CD14-positive monocyte (primary cell): ENCODE measurements around the gene KCNN4. TPM values are rescaled to one million over a fixed set of nuclear protein-coding genes. Genes with fewer than 3 reads are reported as not detected.
A peak's percentile ranks its signal among the peaks of the same experiment; 100 is the strongest.

Source experiments
- DNase-seq, 3 donors: peaks; one replicate each; pipeline ENCODE4 v3.0.0-alpha.2; 2011 to 2022
- H2AFZ ChIP-seq: 2 replicates; pipeline ENCODE4 v1.6.0; 2012; ENCODE audit warnings: mild to moderate bottlenecking, low read depth, low read length, inconsistent platforms; ENCODE audit not compliant: insufficient read depth, poor library complexity, severe bottlenecking
- H3K27ac ChIP-seq, 2 donors: 1 replicate in 1 of 2; 2 replicates in 1 of 2; pipeline ENCODE4 v1.5.1; 2012 to 2013; ENCODE audit warnings: low read length in 2 of 2, control low read depth in 1 of 2, inconsistent platforms in 1 of 2, low read depth in 1 of 2, mild to moderate bottlenecking in 1 of 2
- H3K27me3 ChIP-seq, 2 donors: one replicate each; pipeline versions ENCODE4 v1.6.0 to v1.6.1; 2011 to 2013; ENCODE audit warnings: low read length in 2 of 2; ENCODE audit not compliant: control insufficient read depth in 2 of 2, insufficient read depth in 2 of 2
- H3K36me3 ChIP-seq, 2 donors: replicated peaks in 1 of 2; 1 replicate in 1 of 2; 2 replicates in 1 of 2; pipeline versions ENCODE4 v1.5.1 to v1.6.1; 2012 to 2013; ENCODE audit warnings: low read length in 2 of 2, control low read depth in 1 of 2, inconsistent platforms in 1 of 2, mild to moderate bottlenecking in 1 of 2; ENCODE audit not compliant: insufficient read depth in 2 of 2, control insufficient read depth in 1 of 2
- H3K4me1 ChIP-seq, 2 donors: 1 replicate in 1 of 2; 2 replicates in 1 of 2; pipeline versions ENCODE4 v1.5.1 to v1.6.1; 2012 to 2013; ENCODE audit warnings: low read length in 2 of 2, control low read depth in 1 of 2, inconsistent platforms in 1 of 2, mild to moderate bottlenecking in 1 of 2, moderate library complexity in 1 of 2; ENCODE audit not compliant: insufficient read depth in 2 of 2, control insufficient read depth in 1 of 2
- H3K4me2 ChIP-seq: replicated peaks from 2 replicates; pipeline ENCODE3; 2012; ENCODE audit warnings: low read length, moderate library complexity, mild to moderate bottlenecking; ENCODE audit not compliant: poor library complexity, severe bottlenecking; ENCODE audit errors: extremely low read depth
- H3K4me3 ChIP-seq, 3 experiments: fragments of 200-600 bp in 1 of 3; sonication (generic) in 1 of 3; replicated peaks in 1 of 3; 1 replicate in 2 of 3; 2 replicates in 1 of 3; pipeline ENCODE4 v1.5.1; 2011 to 2013; ENCODE audit warnings: low read length in 3 of 3, mild to moderate bottlenecking in 3 of 3, control low read depth in 2 of 3, low read depth in 2 of 3, inconsistent platforms in 1 of 3, moderate library complexity in 1 of 3
- H3K79me2 ChIP-seq: 2 replicates; pipeline ENCODE4 v1.6.0; 2012; ENCODE audit warnings: mild to moderate bottlenecking, control low read depth, inconsistent platforms, low read length, moderate library complexity; ENCODE audit not compliant: insufficient read depth
- H3K9ac ChIP-seq: 2 replicates; pipeline ENCODE4 v1.6.0; 2017; ENCODE audit warnings: low read length, mild to moderate bottlenecking; ENCODE audit not compliant: insufficient read depth, poor library complexity, severe bottlenecking
- H3K9me3 ChIP-seq, 2 donors: replicated peaks in 1 of 2; 1 replicate in 1 of 2; 2 replicates in 1 of 2; pipeline versions ENCODE4 v1.5.1 to v1.6.1; 2012 to 2013; ENCODE audit warnings: low read length in 2 of 2, control low read depth in 1 of 2; ENCODE audit not compliant: control insufficient read depth in 1 of 2, insufficient read depth in 1 of 2
- H4K20me1 ChIP-seq: 2 replicates; pipeline ENCODE4 v1.6.0; 2012; ENCODE audit warnings: mild to moderate bottlenecking, low read length, control low read depth, moderate library complexity; ENCODE audit not compliant: insufficient read depth
- H3K27ac Mint-ChIP-seq, 7 donors: one replicate each; pipeline ENCODE4 v1.8.0; 2020; ENCODE audit warnings: mild to moderate bottlenecking in 7 of 7, mixed read lengths in 7 of 7, moderate library complexity in 6 of 7, inconsistent platforms in 2 of 7
- H3K27me3 Mint-ChIP-seq, 3 donors: one replicate each; pipeline ENCODE4 v1.8.0; 2021 to 2022; ENCODE audit warnings: low read depth in 3 of 3, mild to moderate bottlenecking in 3 of 3, mixed read lengths in 3 of 3, moderate library complexity in 3 of 3, inconsistent platforms in 1 of 3
- H3K36me3 Mint-ChIP-seq, 2 donors: one replicate each; pipeline ENCODE4 v1.8.0; 2020; ENCODE audit warnings: mixed read lengths in 2 of 2, inconsistent platforms in 1 of 2, mild to moderate bottlenecking in 1 of 2
- H3K4me1 Mint-ChIP-seq: one replicate; pipeline ENCODE4 v1.8.0; 2020; ENCODE audit warnings: mild to moderate bottlenecking, mixed read lengths
- H3K4me3 Mint-ChIP-seq, 2 donors: one replicate each; pipeline ENCODE4 v1.8.0; 2020; ENCODE audit warnings: mild to moderate bottlenecking in 2 of 2, mixed read lengths in 2 of 2, moderate library complexity in 1 of 2
- H3K9me3 Mint-ChIP-seq, 7 donors: one replicate each; pipeline ENCODE4 v1.8.0; 2020 to 2022; ENCODE audit warnings: mixed read lengths in 7 of 7, mild to moderate bottlenecking in 6 of 7, moderate library complexity in 6 of 7, inconsistent platforms in 2 of 7
- WGBS: methylation state at CpG from one replicate; pipeline ENCODE4 v1.1.5; 2013; ENCODE audit warnings: missing lambda C conversion rate; ENCODE audit not compliant: insufficient coverage; 5-methylcytosine and 5-hydroxymethylcytosine counted together
- intact Hi-C, 2 donors: fragments of 100-400 bp; cut with micrococcal nuclease; formaldehyde crosslinking; loops; one replicate each; pipeline versions ENCODE4 v1.15.0 to v1.15.1; 2023
- polyA plus RNA-seq, 3 donors: library from polyadenylated mRNA; depleted of rRNA in 1 of 3; unstranded in 2 of 3; stranded (reverse) in 1 of 3; fragments of 300-500 nt in 2 of 3; fragments of >200 nt in 1 of 3; fragmentation: Illumina TruSeq in 2 of 3; gene quantifications; 1 replicate in 2 of 3; 2 replicates in 1 of 3; pipeline ENCODE4 v1.2.3, GENCODE V29; 2012 to 2021
- TF ChIP-seq, protein P1 (sequence below): fragments of 200-600 bp; IDR thresholded peaks from one replicate; pipeline ENCODE4 v1.8.0; 2022; ENCODE audit warnings: antibody characterized with exemption, mild to moderate bottlenecking

The KCNN4 gene
- polyA plus RNA-seq, 3 donors = 12.9 to 70.4 (median 17.1) TPM

DNA sequence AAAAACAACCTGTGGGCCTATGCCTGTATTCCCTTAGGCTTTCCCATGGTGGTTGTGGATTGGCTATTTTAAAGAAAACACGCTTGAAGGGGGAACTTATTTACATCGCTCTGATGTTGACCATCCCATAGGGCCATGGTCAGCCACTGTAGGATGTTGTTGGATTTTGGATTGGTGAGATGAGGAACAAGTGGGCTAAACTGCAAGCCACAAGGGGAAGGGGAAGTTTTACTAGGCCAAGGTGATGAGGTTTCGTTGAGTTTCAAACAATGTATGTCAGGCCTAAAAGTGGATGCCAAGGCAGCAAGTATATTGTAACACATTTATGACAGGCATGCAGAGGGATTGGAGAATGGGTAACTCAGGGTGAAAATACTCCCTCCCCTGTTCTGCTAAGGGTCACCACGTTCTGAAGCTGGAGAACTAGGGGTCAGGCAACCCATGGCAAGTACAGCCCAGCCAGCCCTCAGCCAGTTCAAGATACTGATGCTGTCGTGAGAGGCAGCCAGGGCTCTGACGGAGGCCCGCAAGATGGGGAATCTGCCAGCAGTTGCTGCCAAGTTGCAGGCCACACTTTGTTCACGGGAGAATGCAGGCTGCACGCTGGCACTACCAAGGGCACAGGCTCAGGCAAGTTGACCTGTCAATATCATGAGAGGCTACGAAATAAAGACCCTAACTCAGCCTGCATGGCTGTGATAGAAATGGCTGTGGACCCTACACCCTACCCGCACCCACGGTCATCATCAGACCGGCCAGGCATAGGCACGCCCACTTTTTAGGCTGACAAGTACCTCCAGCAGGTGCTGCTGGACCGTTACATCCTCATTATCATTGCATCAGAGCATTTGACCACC, 53.8 kb downstream of the KCNN4 start:
- Histone ChIP-seq H2AFZ (no peak overlapping the region), H3K4me1 (peaks cover 38 to 42% of the 10 kb centered on the region in 2 donors), H4K20me1 (no peaks in the 10 kb centered on the region), H3K27me3 (no peaks in the 10 kb centered on the region), H3K9ac (no peak overlapping the region), H3K27ac (peak overlapping the region in 1 of 2 donors; percentile 23), H3K79me2 (no peaks in the 10 kb centered on the region), H3K9me3 (no peaks in the 10 kb centered on the region), H3K4me2 (no peak overlapping the region), H3K4me3 (no peak overlapping the region), H3K36me3 (peaks cover 32 to 43% of the 10 kb centered on the region in 2 donors)
- TF ChIP-seq, protein P1, sequence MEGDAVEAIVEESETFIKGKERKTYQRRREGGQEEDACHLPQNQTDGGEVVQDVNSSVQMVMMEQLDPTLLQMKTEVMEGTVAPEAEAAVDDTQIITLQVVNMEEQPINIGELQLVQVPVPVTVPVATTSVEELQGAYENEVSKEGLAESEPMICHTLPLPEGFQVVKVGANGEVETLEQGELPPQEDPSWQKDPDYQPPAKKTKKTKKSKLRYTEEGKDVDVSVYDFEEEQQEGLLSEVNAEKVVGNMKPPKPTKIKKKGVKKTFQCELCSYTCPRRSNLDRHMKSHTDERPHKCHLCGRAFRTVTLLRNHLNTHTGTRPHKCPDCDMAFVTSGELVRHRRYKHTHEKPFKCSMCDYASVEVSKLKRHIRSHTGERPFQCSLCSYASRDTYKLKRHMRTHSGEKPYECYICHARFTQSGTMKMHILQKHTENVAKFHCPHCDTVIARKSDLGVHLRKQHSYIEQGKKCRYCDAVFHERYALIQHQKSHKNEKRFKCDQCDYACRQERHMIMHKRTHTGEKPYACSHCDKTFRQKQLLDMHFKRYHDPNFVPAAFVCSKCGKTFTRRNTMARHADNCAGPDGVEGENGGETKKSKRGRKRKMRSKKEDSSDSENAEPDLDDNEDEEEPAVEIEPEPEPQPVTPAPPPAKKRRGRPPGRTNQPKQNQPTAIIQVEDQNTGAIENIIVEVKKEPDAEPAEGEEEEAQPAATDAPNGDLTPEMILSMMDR = no peak
- Mint-ChIP-seq H3K4me3 (no peak overlapping the region), H3K36me3 (peaks cover 41 to 43% of the 10 kb centered on the region in 2 donors), H3K4me1 (peaks cover 42% of the 10 kb centered on the region), H3K9me3 (peaks cover 0 to 3% (median 0%) of the 10 kb centered on the region in 7 donors), H3K27ac (peak overlapping the region in 3 of 7 donors; percentile 2 to 76 (median 57)), H3K27me3 (peaks cover 4 to 13% (median 5%) of the 10 kb centered on the region in 3 donors)
- 46% methylated on average over 12 of the region's 15 CpGs for WGBS
- peak in 2 of 3 donors; percentile 27 to 42 for DNase-seq
- intact Hi-C loops = no loop called here

DNA sequence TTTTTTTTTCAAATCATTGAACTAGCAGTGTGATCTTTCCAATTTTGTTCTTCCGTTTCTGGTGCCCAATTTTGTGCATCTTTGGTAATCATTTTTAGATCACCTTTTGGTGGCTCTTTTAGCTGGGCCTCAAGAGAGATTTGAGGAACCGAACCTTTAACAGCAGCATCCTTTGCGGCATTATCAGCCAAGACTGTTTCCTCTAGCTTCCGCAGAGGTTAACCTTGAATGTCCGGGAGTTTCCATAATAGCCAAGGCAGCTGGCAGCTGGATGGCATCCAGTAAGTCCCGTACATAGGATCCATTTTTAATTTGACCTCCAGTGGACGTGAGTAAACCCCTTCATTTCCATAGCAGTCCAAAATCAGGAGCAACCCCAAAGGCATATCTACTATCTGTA, 55.3 kb downstream of the KCNN4 start:
- peaks cover 21 to 28% of the 10 kb centered on the region in 2 donors for H3K36me3 ChIP-seq
- no peaks in the 10 kb centered on the region for H3K9me3 ChIP-seq
- Mint-ChIP-seq H3K4me1 (peaks cover 35% of the 10 kb centered on the region), H3K27me3 (peaks cover 14 to 20% (median 14%) of the 10 kb centered on the region in 3 donors), H3K27ac (peak overlapping the region in 2 of 7 donors; percentile 8 to 66), H3K9me3 (peaks cover 0 to 3% (median 0%) of the 10 kb centered on the region in 7 donors), H3K4me3 (peak overlapping the region in 1 of 2 donors; percentile 18), H3K36me3 (peaks cover 26 to 28% of the 10 kb centered on the region in 2 donors)
- TF ChIP-seq, protein P1 = no peak
- peak; percentile 33 to 76 (median 51) for DNase-seq
- intact Hi-C loops = no loop called here
- no peak overlapping the region for H2AFZ ChIP-seq
- H3K4me1 ChIP-seq = peaks cover 30 to 35% of the 10 kb centered on the region in 2 donors
- H3K27me3 ChIP-seq = no peaks in the 10 kb centered on the region
- H3K4me3 ChIP-seq = no peak overlapping the region
- H3K79me2 ChIP-seq = no peaks in the 10 kb centered on the region
- no peak overlapping the region for H3K4me2 ChIP-seq
- WGBS = 13% methylated on average over 5 of the region's 7 CpGs
- no peak overlapping the region for H3K9ac ChIP-seq
- H3K27ac ChIP-seq = no peak overlapping the region
- no peaks in the 10 kb centered on the region for H4K20me1 ChIP-seq
